ENCODE measurements around the gene VWA1.
A peak's percentile ranks its signal among the peaks of the same experiment; 100 is the strongest.
"Not testable (repeated sequence)": the region's sequence is repeated elsewhere in the genome, so short reads cannot be mapped to it uniquely, and the experiment has no call there.

VWA1 gene

GRCh38 chr1:1402901-1403392 is 32.5 kb upstream of the VWA1 start:
- not testable (repeated sequence) for DNase-seq (ENCODE audit: low read depth in 2 of 2)

GRCh38 chr1:1403653-1404052 is 31.8 kb upstream of the VWA1 start:
- DNase-seq (ENCODE audit: low read depth in 2 of 2): no peak

GRCh38 chr1:1406101-1406820 is 29.2 kb upstream of the VWA1 start:
- DNase-seq (ENCODE audit: low read depth in 2 of 2): no peak

- peak; percentile 92 to 94 for DNase-seq (ENCODE audit: low read depth in 2 of 2)
These were observed 28.5 kb upstream of the VWA1 start, which contains the start of gene MRPL20 for GRCh38 chr1:1406821-1407635. Gene MRPL20 (minus strand): TSS chr1:1407293. CDS start chr1:1407217, 76 bp downstream.

- DNase-seq (ENCODE audit: low read depth in 2 of 2): no peak
These were observed 27.7 kb upstream of the VWA1 start for GRCh38 chr1:1407636-1408318.

GRCh38 chr1:1410238-1410637 is 25.3 kb upstream of the VWA1 start:
- not testable (repeated sequence) for DNase-seq (ENCODE audit: low read depth in 2 of 2)

GRCh38 chr1:1411626-1412025 is 23.9 kb upstream of the VWA1 start:
- DNase-seq (ENCODE audit: low read depth in 2 of 2): no peak

- not testable (repeated sequence) for DNase-seq (ENCODE audit: low read depth in 2 of 2)
These were observed 23.1 kb upstream of the VWA1 start for GRCh38 chr1:1412311-1412902.

- no peak for DNase-seq (ENCODE audit: low read depth in 2 of 2)
These were observed 19.7 kb upstream of the VWA1 start for GRCh38 chr1:1415751-1416150.

GRCh38 chr1:1417396-1417795 is 18.1 kb upstream of the VWA1 start:
- not testable (repeated sequence) for DNase-seq (ENCODE audit: low read depth in 2 of 2)

GRCh38 chr1:1417825-1418463 is 17.5 kb upstream of the VWA1 start:
- not testable (repeated sequence) for DNase-seq (ENCODE audit: low read depth in 2 of 2)

GRCh38 chr1:1418464-1419362 is 16.8 kb upstream of the VWA1 start:
- DNase-seq (ENCODE audit: low read depth in 2 of 2): no peak

- no peak for DNase-seq (ENCODE audit: low read depth in 2 of 2)
These were observed 16.1 kb upstream of the VWA1 start for GRCh38 chr1:1419363-1419812.

- DNase-seq (ENCODE audit: low read depth in 2 of 2): no peak
These were observed 15.5 kb upstream of the VWA1 start for GRCh38 chr1:1419813-1420653.

- no peak for DNase-seq (ENCODE audit: low read depth in 2 of 2)
These were observed 14.8 kb upstream of the VWA1 start for GRCh38 chr1:1420654-1421141.

- no peak for DNase-seq (ENCODE audit: low read depth in 2 of 2)
These were observed 14.2 kb upstream of the VWA1 start, which contains the start of gene ANKRD65 for GRCh38 chr1:1421147-1421906. Gene ANKRD65 (minus strand): TSS chr1:1421276. CDS start chr1:1421005, 271 bp downstream.

- DNase-seq (ENCODE audit: low read depth in 2 of 2): no peak
These were observed 13.5 kb upstream of the VWA1 start for GRCh38 chr1:1421907-1422464.

Measured in stimulated activated CD8-positive, alpha-beta memory T cell treated with anti-CD3 and anti-CD28 coated beads, Interleukin-7, amount 100 ng/mL, for 4 hours (primary cell).